ENCODE measurements around the gene LCORL. TPM values are rescaled to one million over a fixed set of nuclear protein-coding genes. Genes with fewer than 3 reads are reported as not detected.

The LCORL gene
- total RNA-seq, 1 experiment from 2014 or later: 18.0 TPM

DNA sequence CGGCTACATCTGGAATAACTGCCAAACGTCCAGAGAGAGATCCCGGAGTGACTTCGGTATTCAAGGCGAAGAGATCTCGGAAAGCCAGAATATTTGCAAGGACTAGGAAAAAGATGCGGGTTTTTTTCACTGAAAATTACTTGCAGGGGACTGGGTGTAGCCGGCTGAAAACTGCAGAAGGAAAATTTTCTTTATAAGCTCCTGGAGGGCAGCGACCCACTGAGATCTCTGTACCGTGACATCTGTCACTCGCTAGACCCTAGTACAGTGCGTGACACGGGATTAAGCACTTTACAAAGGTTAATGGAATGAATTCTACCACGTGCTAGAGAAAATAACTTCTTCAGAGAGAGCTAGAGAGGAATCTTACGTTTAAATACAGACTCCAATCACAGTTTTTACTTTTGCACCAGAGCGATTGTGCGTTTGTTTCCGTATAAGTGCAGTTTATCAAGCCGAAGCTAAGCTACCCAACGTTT lies 1.1 kb upstream of the LCORL start:
- ATAC-seq (no peak), DNase-seq (ENCODE audit: low read depth, low spot score) (no peak)
- H3K36me3 ChIP-seq (ENCODE audit: control insufficient read depth in 1 of 2, insufficient read depth in 2 of 2, low read length in 2 of 2): no peaks in the 10 kb centered on the region
- peak overlapping the region; percentile 76 for H3K27ac ChIP-seq (ENCODE audit: low read depth, low read length)
- H3K79me2 ChIP-seq (ENCODE audit: insufficient read depth, low read length): peaks cover 31% of the 10 kb centered on the region
- peak overlapping the region; percentile 93 for H3K4me2 ChIP-seq (ENCODE audit: low read length)
- TSS peak; percentile 32 for BruUV-seq (replicated peaks)
- POLR2A ChIA-PET: no interaction called here
- peaks cover 6 to 19% of the 10 kb centered on the region in 2 experiments; a peak in 3 of 4 replicates for H3K4me1 ChIP-seq (ENCODE audit: control insufficient read depth in 1 of 2, insufficient read depth in 2 of 2, low read length in 2 of 2)
- H3K4me3 ChIP-seq (replicated peaks in 1 of 2; ENCODE audit: low read depth in 1 of 2, low read length in 2 of 2): peak overlapping the region; percentile 77 to 79
- H3K9me2 ChIP-seq (ENCODE audit: insufficient read depth): no peaks in the 10 kb centered on the region
- 0 out of 2 replicates have a peak, but pooled peaks cover 3% of the 10 kb centered on the region for H4K20me1 ChIP-seq (ENCODE audit: insufficient read depth)
- no peaks in the 10 kb centered on the region for H3K27me3 ChIP-seq (ENCODE audit: insufficient read depth, low read length)
- no peaks in the 10 kb centered on the region for H3K9me3 ChIP-seq (ENCODE audit: control insufficient read depth in 1 of 2, insufficient read depth in 1 of 2, low read depth in 1 of 2, low read length in 2 of 2)
- intact Hi-C loops (cut with micrococcal nuclease): no loop called here
- CTCF ChIA-PET: interaction anchor here (1.2 kb wide), 1 partner anchor 53 kb away, joined by 3 read pairs; no protein-coding TSS in a partner anchor
- RAD21 ChIA-PET (ENCODE audit: low non-redundant PET in 1 of 2, low total read pairs in 2 of 2, uncharacterized antibody in 2 of 2, unreplicated experiment in 2 of 2): no interaction called here
- TF ChIP-seq, protein P1, sequence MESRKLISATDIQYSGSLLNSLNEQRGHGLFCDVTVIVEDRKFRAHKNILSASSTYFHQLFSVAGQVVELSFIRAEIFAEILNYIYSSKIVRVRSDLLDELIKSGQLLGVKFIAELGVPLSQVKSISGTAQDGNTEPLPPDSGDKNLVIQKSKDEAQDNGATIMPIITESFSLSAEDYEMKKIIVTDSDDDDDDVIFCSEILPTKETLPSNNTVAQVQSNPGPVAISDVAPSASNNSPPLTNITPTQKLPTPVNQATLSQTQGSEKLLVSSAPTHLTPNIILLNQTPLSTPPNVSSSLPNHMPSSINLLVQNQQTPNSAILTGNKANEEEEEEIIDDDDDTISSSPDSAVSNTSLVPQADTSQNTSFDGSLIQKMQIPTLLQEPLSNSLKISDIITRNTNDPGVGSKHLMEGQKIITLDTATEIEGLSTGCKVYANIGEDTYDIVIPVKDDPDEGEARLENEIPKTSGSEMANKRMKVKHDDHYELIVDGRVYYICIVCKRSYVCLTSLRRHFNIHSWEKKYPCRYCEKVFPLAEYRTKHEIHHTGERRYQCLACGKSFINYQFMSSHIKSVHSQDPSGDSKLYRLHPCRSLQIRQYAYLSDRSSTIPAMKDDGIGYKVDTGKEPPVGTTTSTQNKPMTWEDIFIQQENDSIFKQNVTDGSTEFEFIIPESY (IDR thresholded peaks at IDR 0.05; ENCODE audit: extremely low read depth, insufficient replicate concordance, low read length): no peak
- TF ChIP-seq, protein P2, sequence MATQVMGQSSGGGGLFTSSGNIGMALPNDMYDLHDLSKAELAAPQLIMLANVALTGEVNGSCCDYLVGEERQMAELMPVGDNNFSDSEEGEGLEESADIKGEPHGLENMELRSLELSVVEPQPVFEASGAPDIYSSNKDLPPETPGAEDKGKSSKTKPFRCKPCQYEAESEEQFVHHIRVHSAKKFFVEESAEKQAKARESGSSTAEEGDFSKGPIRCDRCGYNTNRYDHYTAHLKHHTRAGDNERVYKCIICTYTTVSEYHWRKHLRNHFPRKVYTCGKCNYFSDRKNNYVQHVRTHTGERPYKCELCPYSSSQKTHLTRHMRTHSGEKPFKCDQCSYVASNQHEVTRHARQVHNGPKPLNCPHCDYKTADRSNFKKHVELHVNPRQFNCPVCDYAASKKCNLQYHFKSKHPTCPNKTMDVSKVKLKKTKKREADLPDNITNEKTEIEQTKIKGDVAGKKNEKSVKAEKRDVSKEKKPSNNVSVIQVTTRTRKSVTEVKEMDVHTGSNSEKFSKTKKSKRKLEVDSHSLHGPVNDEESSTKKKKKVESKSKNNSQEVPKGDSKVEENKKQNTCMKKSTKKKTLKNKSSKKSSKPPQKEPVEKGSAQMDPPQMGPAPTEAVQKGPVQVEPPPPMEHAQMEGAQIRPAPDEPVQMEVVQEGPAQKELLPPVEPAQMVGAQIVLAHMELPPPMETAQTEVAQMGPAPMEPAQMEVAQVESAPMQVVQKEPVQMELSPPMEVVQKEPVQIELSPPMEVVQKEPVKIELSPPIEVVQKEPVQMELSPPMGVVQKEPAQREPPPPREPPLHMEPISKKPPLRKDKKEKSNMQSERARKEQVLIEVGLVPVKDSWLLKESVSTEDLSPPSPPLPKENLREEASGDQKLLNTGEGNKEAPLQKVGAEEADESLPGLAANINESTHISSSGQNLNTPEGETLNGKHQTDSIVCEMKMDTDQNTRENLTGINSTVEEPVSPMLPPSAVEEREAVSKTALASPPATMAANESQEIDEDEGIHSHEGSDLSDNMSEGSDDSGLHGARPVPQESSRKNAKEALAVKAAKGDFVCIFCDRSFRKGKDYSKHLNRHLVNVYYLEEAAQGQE (IDR thresholded peaks at IDR 0.05; ENCODE audit: low read depth): no peak
- TF ChIP-seq EGR1 (IDR thresholded peaks at IDR 0.05; ENCODE audit: low read depth) (no peak), CEBPB (IDR thresholded peaks at IDR 0.05; ENCODE audit: low read depth) (no peak), ELF1 (IDR thresholded peaks at IDR 0.05; ENCODE audit: borderline replicate concordance, low read depth) (no peak), RAD21 (IDR thresholded peaks at IDR 0.05; ENCODE audit: low read depth) (no peak), JUND (IDR thresholded peaks at IDR 0.05) (no peak), SP1 (IDR thresholded peaks at IDR 0.05; ENCODE audit: low read depth) (no peak), MAX (IDR thresholded peaks at IDR 0.05) (no peak), ATF3 (IDR thresholded peaks at IDR 0.05) (no peak)
- peak overlapping the region; percentile 90 for H2AFZ ChIP-seq (ENCODE audit: low read depth, low read length, poor library complexity, severe bottlenecking)
- H3K9ac ChIP-seq (ENCODE audit: low read length): peak overlapping the region; percentile 86

All from HCT116 (cell line).